Thoracic aorta (tissue), 2 donors: ENCODE measurements around the gene DTX3. TPM values are rescaled to one million over a fixed set of nuclear protein-coding genes. Genes with fewer than 3 reads are reported as not detected.

Experiments used
- ATAC-seq: fragments of 150-250 bp; one replicate; pipeline ENCODE4 v1.8.0; 2017; ENCODE audit warnings: low read depth; ENCODE audit not compliant: insufficient number of reproducible peaks, low FRiP score
- DNase-seq: peaks from one replicate; pipeline ENCODE4 v3.0.0-alpha.2; 2020; ENCODE audit warnings: low spot score
- H3K27ac ChIP-seq, 2 donors: fragments of 200-600 bp; sonication (generic); 1 replicate in 1 of 2; 2 replicates in 1 of 2; pipeline ENCODE4 v1.5.1; 2016; ENCODE audit warnings: mild to moderate bottlenecking in 2 of 2, moderate library complexity in 2 of 2
- H3K27me3 ChIP-seq: fragments of 200-600 bp; sonication (generic); replicated peaks from 2 replicates; pipeline ENCODE4 v1.6.0; 2016; ENCODE audit warnings: mild to moderate bottlenecking; ENCODE audit not compliant: insufficient read depth
- H3K36me3 ChIP-seq: fragments of 200-600 bp; sonication (generic); one replicate; pipeline ENCODE4 v1.5.1; 2016
- H3K4me1 ChIP-seq, 2 donors: fragments of 200-600 bp; sonication (generic); 1 replicate in 1 of 2; 2 replicates in 1 of 2; pipeline versions ENCODE4 v1.5.1 to v1.6.0; 2016; ENCODE audit warnings: low read depth in 2 of 2, mild to moderate bottlenecking in 1 of 2; ENCODE audit not compliant: control insufficient read depth in 1 of 2
- H3K4me3 ChIP-seq: fragments of 200-600 bp; sonication (generic); 2 replicates; pipeline ENCODE4 v1.5.1; 2016; ENCODE audit warnings: mild to moderate bottlenecking
- H3K9me3 ChIP-seq: fragments of 200-600 bp; sonication (generic); 2 replicates; pipeline ENCODE4 v1.5.1; 2016
- CTCF ChIP-seq: fragments of 200-600 bp; sonication (generic); IDR thresholded peaks from one replicate; pipeline ENCODE4 v1.5.1; 2019; ENCODE audit warnings: antibody characterized with exemption
- total RNA-seq, 2 donors: library from RNA; depleted of rRNA; stranded (reverse); fragments of >200 nt; gene quantifications; one replicate each; pipeline versions ENCODE4 v1.1.0 to v1.2.3, GENCODE V29; 2016

Gene DTX3
- total RNA-seq, 2 donors from 2014 or later, result 37.9 to 55.1 TPM

DNA sequence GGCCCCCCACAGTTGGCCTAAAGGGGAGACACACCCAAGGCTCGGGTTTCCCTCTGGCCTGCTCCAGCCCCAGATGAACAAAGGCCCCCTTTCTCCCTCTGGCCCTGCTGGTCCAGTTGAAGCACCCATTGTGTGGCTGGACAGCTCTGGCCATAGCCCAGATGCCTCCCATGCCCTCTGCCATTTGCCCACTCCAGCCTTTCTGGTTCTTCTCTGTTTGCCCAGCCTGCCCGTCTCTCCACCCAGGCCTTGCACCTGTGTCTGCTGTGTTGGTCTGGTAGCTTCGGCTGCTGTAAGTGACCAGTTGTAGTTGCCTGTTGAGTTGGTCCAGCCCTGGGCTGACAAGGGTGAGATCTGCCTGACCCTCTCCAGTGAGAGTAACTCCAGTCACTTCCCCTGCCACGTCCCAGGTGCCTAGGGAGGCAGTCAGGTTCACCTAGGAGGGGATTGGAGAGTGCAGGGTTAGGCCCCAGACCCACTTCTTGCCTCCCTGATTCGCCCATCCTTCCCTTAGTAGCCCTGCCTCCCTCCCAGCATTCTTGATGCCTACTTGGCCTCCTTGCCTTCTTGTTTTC lies 25.4 kb downstream of the DTX3 start:
- Histone ChIP-seq H3K4me3 (no peak overlapping the region), H3K27me3 (no peaks in the 10 kb centered on the region), H3K36me3 (peaks cover 12% of the 10 kb centered on the region), H3K4me1 (peaks cover 7 to 17% of the 10 kb centered on the region in 2 donors), H3K9me3 (no peaks in the 10 kb centered on the region), H3K27ac (no peak overlapping the region)
- ATAC-seq (no peak), DNase-seq (no peak)
- TF ChIP-seq CTCF, result no peak

GRCh38 chr12:57630891-57631433 lies 26.3 kb downstream of the DTX3 start:
- ATAC-seq, result no peak
- Histone ChIP-seq H3K9me3 (no peaks in the 10 kb centered on the region), H3K4me3 (no peak overlapping the region), H3K27me3 (no peaks in the 10 kb centered on the region), H3K4me1 (peaks cover 7 to 17% of the 10 kb centered on the region in 2 donors), H3K36me3 (peaks cover 4% of the 10 kb centered on the region), H3K27ac (no peak overlapping the region)
- no peak for TF ChIP-seq CTCF
- no peak for DNase-seq

- Histone ChIP-seq H3K36me3 (no peaks in the 10 kb centered on the region), H3K9me3 (no peaks in the 10 kb centered on the region), H3K4me1 (peaks cover 7 to 17% of the 10 kb centered on the region in 2 donors), H3K27me3 (no peaks in the 10 kb centered on the region), H3K27ac (no peak overlapping the region), H3K4me3 (peak overlapping the region; percentile 78)
- ATAC-seq (no peak), DNase-seq (no peak)
- TF ChIP-seq CTCF, result no peak
Measured at GRCh38 chr12:57631566-57632072, 27.0 kb downstream of the DTX3 start.

GRCh38 chr12:57632073-57632957 lies 27.7 kb downstream of the DTX3 start:
- ATAC-seq (no peak), DNase-seq (no peak)
- Histone ChIP-seq H3K27ac (no peak overlapping the region), H3K36me3 (no peaks in the 10 kb centered on the region), H3K4me1 (peaks cover 7 to 17% of the 10 kb centered on the region in 2 donors), H3K9me3 (no peaks in the 10 kb centered on the region), H3K27me3 (no peaks in the 10 kb centered on the region), H3K4me3 (peak overlapping the region; percentile 78)
- TF ChIP-seq CTCF, result no peak
